GM19372 (cell line): ENCODE measurements around the gene RILPL1.
"Not testable (repeated sequence)": the region's sequence is repeated elsewhere in the genome, so short reads cannot be mapped to it uniquely, and the experiment has no call there.

Experiments
- ATAC-seq: cut with Tn5 transposase; IDR thresholded peaks from one replicate; pipeline ENCODE4 v1.9.1; 2021; ENCODE audit warnings: mild to moderate bottlenecking, low read depth, moderate library complexity; ENCODE audit not compliant: unreplicated experiment

RILPL1 gene

GRCh38 chr12:123472438-123472849 is 61.1 kb downstream of the RILPL1 start:
- ATAC-seq = no peak

GRCh38 chr12:123471374-123472068 is 62.0 kb downstream of the RILPL1 start:
- no peak for ATAC-seq

GRCh38 chr12:123469978-123470377 is 63.5 kb downstream of the RILPL1 start:
- no peak for ATAC-seq

GRCh38 chr12:123468786-123469185 is 64.7 kb downstream of the RILPL1 start:
- ATAC-seq = no peak

GRCh38 chr12:123465084-123465483 is 68.4 kb downstream of the RILPL1 start:
- ATAC-seq = no peak

- ATAC-seq = not testable (repeated sequence)
Measured at GRCh38 chr12:123463174-123463573, 70.3 kb downstream of the RILPL1 start.

- ATAC-seq = peak; percentile 55
Measured at GRCh38 chr12:123457980-123458779, 75.3 kb downstream of the RILPL1 start, which contains the start of gene SNRNP35. TSS of gene SNRNP35 (plus strand) at chr12:123458139. CDS start at chr12:123465541, 7,402 bp downstream.

GRCh38 chr12:123453165-123453564 is 80.4 kb downstream of the RILPL1 start:
- ATAC-seq = no peak

- ATAC-seq = not testable (repeated sequence)
Measured at GRCh38 chr12:123452276-123452550, 81.3 kb downstream of the RILPL1 start.

- ATAC-seq = no peak
Measured at GRCh38 chr12:123450636-123451035, 82.9 kb downstream of the RILPL1 start.

GRCh38 chr12:123449856-123450255 is 83.7 kb downstream of the RILPL1 start:
- no peak for ATAC-seq

GRCh38 chr12:123449249-123449733 is 84.2 kb downstream of the RILPL1 start:
- no peak for ATAC-seq

- ATAC-seq = no peak
Measured at GRCh38 chr12:123446333-123446713, 87.2 kb downstream of the RILPL1 start.

- no peak for ATAC-seq
Measured at GRCh38 chr12:123445388-123446332, 87.9 kb downstream of the RILPL1 start.

- ATAC-seq = no peak
Measured at GRCh38 chr12:123444092-123445026, 89.2 kb downstream of the RILPL1 start.

- no peak for ATAC-seq
Measured at GRCh38 chr12:123442774-123443173, 90.7 kb downstream of the RILPL1 start.

GRCh38 chr12:123441523-123442164 is 91.9 kb downstream of the RILPL1 start:
- ATAC-seq = peak; percentile 48

GRCh38 chr12:123436017-123436964 is 97.2 kb downstream of the RILPL1 start, which contains the start of gene RILPL2:
TSS of gene RILPL2 (minus strand) at chr12:123436684. CDS start at chr12:123436420, 264 bp downstream.
- peak; percentile 73 for ATAC-seq
